Smooth muscle cell of the brain vasculature (primary cell): ENCODE data around the gene MAPK10.
"Not testable (repeated sequence)": the region's sequence is repeated elsewhere in the genome, so short reads cannot be mapped to it uniquely, and the experiment has no call there.

ENCODE experiments used
- DNase-seq: peaks from one replicate; pipeline ENCODE4 v3.0.0-alpha.2; 2012; ENCODE audit warnings: low read depth, low spot score

Gene MAPK10

DNA sequence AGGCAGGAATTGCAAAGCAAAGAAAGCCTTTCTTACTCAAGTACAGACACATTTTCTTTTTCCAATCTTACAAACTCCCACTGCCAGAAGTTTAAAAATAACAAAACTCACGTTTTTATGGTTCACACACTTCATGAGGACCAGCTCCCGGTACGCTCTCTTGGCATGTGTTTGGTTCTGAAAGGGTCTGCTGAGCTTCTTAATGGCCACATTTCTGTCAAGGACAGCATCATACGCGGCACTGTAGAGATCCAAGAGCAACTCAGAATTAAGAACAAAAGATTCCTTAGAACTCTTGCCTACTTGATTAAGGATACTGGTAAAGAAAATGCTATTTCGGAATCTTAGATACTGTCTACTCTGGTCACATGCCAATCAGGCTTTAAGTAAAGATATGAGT, 252.7 kb downstream of the MAPK10 start:
- no peak for DNase-seq

- DNase-seq, result no peak
Observed at GRCh38 chr4:86106475-86106874, 253.4 kb downstream of the MAPK10 start.

DNA sequence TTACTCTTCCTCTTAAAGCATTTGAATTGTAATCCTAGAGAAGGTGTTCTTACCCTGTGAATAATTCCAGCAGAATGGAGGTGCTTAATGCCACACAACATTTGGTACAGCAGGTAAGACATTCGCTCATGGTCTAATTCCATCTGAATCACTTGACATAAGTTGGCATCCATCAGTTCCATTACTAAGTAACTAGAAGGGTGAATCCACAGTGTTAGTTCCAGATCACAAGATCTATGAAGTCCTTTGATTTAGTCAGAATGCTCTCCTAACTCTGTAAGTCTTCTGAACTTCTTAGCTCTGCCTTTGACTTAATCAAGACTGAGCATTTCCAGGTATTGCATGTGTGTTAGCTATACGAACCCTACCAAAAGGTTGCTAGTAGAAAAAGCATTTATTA, 258.0 kb downstream of the MAPK10 start:
- no peak for DNase-seq

DNA sequence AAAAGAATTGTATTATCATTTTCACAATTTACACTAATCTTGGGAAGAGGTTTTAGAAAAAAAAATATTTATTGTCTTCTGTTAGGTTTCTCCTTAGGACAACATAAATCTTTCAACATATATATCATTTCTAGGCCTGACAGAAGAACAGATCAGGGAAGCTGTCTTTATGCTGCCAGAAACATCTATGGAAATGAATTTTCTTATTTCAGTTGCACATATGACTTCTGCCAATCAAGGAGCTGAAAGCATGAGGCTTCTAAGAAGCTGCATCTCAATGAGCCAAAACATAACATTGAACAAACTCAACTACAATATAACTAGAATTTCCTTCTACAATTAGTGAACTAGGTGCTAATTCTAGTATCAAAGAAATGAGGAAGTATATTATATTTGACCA, 258.4 kb downstream of the MAPK10 start:
- no peak for DNase-seq

DNA sequence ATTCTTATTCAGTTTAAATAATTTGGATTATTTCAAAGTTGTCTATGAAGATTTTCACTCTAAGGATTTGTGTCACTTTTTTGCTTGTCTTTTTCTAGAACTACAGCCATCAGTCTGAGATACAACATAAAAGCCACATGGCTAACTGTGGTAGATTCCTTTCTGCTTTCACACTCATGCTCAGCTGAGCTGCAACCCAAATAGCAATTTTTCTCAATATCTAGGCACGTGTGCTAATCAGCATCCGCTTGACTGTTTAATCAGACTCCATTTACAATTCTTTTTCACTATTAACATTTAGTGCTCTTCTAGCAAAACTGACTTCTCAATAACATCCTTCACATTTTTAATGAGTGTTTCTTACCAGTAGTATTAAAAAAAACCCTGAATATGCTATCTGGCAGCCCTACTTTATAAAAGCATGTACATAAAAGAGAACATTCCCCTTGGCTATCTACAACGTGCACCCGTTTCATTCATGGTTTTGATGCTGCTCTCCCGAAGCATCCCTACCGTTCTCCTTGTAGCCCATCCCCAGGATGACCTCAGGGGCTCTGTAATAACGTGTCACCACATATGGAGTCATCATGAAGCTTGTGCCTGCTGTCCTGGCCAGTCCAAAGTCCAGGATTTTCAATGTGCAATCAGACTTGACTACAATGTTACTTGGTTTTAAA, 259.2 kb downstream of the MAPK10 start:
- DNase-seq, result no peak

GRCh38 chr4:86099348-86099747, 260.5 kb downstream of the MAPK10 start:
- no peak for DNase-seq

DNA sequence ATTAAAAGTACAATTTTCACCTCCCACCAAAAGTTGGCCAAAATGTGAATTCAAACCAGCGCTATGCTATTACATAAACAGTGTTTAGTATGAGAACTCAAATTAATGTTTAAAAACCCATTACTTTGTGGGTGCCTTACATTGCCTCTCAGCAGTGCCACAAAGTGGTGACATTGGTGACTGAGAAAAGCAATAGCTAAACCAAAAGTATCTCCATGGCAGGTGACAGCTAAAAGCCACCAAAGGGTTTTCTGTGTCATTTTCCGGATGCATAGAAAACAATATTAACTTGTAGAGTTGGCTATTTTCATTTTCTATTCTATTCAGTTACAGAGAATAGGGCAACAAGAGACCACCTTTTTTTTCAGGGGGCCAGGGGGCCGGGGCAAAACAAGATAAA, 261.2 kb downstream of the MAPK10 start:
- no peak for DNase-seq

- DNase-seq, result no peak
Observed at GRCh38 chr4:86096373-86096772, 263.5 kb downstream of the MAPK10 start.

- no peak for DNase-seq
Observed at GRCh38 chr4:86092684-86093083, 267.2 kb downstream of the MAPK10 start.

- DNase-seq, result no peak
Observed at GRCh38 chr4:86091201-86091600, 268.7 kb downstream of the MAPK10 start.

DNA sequence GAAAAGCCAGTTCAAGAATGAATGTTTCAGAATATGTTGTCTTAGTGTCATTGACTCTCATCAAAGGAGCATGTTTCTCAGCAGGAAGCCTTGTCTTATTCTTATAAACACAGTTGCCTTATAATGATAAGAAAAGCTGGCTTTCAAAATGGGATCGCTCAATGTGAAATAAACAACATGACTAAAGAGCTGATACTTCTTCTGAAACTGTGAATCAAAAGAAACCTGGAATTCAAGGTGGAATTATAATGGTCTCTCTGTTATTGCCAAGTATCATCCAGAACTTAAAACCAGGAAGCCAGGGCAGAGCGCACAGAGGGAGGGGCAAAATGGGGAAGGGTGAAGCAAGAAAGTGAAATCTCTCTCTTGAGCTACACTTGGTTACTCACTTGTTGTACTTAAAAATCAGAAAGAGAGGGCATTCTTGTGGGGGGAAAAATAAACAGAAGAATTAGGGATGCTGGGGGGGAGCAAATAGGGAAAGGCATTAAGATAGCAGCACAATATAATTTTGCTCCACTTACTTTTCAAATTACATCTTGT, 270.0 kb downstream of the MAPK10 start:
- no peak for DNase-seq

DNA sequence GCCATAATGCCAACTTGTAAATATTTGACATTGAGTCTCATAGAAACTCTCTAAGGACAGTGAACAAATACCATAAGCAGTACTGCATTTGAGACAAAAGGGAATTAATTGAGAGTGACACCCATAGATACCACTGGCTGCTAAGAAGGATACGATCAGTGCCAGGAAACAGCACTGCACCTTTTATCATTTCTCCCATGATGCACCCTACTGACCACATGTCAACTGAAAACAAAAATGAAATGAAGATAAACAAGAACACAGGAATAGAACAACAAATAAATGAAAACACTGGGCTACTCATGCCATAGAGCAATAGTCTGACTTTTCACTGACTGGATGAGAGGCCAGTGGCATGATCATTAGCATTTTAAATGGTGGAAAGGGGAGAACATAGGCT, 270.8 kb downstream of the MAPK10 start:
- DNase-seq, result no peak

DNA sequence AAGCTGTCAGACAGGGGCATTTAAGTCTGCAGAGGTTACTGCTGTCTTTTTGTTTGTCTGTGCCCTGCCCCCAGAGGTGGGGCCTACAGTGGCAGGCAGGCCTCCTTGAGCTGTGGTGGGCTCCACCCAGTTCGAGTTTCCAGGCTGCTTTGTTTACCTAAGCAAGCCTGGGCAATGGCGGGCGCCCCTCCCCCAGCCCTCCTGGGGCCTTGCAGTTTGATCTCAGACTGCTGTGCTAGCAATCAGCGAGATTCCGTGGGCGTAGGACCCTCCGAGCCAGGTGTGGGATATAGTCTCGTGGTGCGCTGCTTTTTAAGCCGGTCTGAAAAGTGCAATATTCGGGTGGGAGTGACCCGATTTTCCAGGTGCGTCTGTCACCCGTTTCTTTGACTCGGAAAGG, 284.1 kb downstream of the MAPK10 start:
- DNase-seq, result not testable (repeated sequence)

- no peak for DNase-seq
Observed at GRCh38 chr4:86060341-86060740, 299.5 kb downstream of the MAPK10 start.

DNA sequence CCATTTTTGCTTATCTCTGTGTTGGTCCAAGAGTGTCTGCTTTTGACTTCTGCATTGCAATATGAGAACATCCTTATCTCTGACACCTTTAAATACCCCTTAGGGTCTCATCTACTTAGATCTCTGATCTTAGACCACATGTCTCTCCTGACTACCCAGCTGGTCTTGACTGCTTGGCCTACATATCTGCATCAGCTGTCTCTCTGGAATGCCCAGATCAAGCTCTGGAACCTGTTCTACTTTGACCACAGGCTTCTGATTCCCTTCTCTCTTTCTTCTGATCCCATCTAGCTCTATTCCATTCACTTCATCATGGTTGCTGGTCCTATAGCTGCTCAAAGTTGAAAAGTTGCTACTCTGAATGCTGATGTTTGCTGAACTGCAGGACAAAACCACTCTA, 301.2 kb downstream of the MAPK10 start:
- DNase-seq, result no peak

DNA sequence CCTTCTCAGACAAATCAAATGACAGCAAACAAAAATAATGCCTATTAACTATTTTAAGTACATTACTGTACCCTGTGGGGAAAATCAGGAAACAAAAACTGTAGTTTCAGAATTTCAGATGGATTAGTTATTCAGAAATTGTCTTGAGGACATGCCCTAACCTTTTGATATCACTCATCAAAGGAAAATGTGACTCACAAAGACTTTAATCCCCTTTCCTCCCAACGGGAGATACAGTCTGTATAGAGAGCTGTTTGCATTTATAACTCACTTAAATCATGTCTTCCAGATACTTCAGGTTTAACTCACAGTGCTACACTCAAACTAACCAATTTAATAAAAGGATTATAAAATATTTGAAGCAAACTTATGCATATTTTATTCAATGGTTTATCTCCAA, 304.0 kb downstream of the MAPK10 start:
- no peak for DNase-seq

DNA sequence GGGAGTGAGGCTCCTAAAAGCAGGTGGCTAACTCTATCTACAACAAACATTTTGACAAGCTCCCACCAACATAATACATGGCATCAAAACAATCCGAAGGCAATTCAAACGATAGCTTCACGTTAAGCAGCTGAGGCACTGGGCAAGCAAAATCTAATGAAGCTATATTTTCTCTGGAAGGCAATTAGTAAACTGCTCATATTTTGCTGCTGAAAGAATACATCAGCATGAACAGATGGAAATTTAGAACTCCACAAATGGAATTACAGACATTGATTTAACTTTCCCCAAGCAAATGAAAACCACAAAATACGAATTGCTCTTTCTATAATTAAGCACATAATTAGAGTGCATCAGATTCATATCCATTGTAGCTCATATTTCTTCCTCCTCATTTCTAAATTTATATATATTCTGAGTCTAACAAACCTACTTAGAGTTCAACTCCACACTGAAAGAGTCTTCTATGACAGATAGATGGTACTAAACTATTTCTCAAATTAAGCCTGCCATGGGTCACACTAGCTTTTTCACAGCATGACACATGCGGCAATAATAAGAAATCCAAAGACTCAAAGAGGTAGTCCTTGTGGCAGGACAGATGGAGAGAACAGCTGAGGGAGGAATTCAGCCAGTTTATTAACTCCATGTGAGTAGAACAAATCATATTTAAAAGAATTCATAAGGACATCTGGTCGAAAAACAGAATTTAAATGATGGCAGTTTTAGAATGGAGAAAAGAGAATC, 305.4 kb downstream of the MAPK10 start:
- no peak for DNase-seq

- no peak for DNase-seq
Observed at GRCh38 chr4:86050496-86050895, 309.4 kb downstream of the MAPK10 start.

DNA sequence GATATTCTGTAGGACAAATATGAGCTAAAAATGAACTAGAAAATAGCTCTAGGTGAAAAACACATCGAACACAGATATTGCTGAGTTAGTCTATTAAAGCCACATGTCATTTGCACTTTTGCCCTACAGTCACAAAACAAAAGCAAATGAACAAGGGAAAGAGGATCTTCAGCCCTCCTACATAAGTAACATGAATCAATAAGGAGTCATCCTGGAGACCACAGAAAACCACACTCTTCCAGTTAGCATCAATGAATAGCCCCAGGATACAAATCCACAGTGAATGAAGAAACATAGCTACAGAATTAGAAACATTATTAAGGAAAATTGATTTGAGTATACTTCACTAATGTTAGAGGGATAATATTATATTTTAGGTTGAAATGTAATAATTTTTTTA, 311.4 kb downstream of the MAPK10 start:
- DNase-seq, result no peak

DNA sequence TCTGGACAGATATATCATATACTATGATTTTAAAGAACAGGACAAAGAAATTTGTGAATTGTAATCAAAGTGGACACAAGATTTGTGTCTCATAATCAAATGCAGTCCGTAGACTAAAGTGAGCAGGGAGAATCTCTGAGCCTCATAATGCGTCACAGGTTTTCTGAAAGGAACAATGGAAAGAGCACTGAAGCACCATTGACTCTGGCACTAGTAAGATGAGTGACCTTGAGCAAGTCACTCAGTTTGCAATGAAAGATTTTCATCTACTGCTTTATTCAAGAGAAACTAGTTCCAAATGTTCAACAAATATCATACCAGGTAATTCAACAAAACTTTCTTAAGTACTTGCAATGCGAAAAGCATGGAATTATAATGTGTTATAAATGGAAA, 315.3 kb downstream of the MAPK10 start:
- no peak for DNase-seq

GRCh38 chr4:86043755-86044592, 315.9 kb downstream of the MAPK10 start:
- DNase-seq, result peak; percentile 45

GRCh38 chr4:86038037-86038436, 321.8 kb downstream of the MAPK10 start:
- DNase-seq, result no peak
